Inflammatory macrophage (primary cell): ENCODE measurements around the gene TRAPPC4.
A peak's percentile ranks its signal among the peaks of the same experiment; 100 is the strongest.
"Not testable (repeated sequence)": the region's sequence is repeated elsewhere in the genome, so short reads cannot be mapped to it uniquely, and the experiment has no call there.

Source experiments
- DNase-seq, 2 donors: peaks; one replicate each; pipeline ENCODE4 v3.0.0-alpha.2; 2020 to 2022

The TRAPPC4 gene

DNA sequence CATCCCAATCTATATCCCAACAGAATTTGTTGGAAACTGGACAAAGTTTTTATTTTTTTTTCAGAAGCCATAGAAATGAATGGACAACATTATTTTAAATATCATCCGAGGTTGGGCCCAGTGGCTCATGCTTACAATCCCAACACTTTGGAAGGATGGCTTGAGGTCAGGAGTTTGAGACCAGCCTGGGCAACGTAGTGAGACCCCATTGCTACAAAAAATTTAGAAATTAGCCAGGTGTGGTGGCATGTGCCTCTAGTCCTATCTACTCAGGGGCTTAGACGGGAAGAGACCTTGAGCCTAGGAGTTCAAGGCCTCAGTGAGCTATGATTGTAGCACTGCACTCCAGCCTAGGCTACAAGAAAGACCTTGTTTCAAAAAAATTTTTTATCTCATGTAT, 16.2 kb downstream of the TRAPPC4 start:
- no peak for DNase-seq

DNA sequence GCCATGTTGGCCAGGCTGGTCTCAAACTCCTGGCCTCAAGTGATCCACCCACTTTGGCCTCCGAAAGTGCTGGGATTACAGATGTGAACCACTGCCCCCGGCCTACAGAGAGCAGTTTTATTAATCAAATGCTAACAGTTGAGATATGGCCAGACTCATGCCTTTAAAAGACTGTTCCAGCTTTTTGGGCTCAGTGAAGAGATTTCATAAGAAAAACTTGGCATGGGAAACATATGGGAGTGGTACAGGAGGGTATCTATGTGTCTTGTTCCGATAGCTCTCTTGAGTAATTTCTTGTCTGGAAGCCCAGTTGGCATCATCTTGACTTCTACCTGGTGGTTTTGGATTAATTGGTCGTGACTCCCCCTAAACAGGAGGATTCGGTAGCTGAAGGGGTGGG, 20.3 kb downstream of the TRAPPC4 start:
- DNase-seq, result no peak

DNA sequence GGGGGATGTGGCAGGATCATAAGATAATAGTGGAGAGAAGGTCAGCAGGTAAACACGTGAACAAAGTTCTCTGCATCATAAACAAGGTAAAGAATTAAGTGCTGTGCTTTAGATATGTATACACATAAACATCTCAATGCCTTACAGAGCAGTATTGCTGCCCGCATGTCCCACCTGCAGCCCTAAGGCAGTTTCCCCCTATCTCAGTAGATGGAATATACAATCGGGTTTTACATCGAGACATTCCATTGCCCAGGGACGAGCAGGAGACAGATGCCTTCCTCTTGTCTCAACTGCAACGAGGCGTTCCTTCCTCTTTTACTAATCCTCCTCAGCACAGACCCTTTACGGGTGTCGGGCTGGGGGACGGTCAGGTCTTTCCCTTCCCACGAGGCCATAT, 20.9 kb downstream of the TRAPPC4 start:
- DNase-seq, result not testable (repeated sequence)

DNA sequence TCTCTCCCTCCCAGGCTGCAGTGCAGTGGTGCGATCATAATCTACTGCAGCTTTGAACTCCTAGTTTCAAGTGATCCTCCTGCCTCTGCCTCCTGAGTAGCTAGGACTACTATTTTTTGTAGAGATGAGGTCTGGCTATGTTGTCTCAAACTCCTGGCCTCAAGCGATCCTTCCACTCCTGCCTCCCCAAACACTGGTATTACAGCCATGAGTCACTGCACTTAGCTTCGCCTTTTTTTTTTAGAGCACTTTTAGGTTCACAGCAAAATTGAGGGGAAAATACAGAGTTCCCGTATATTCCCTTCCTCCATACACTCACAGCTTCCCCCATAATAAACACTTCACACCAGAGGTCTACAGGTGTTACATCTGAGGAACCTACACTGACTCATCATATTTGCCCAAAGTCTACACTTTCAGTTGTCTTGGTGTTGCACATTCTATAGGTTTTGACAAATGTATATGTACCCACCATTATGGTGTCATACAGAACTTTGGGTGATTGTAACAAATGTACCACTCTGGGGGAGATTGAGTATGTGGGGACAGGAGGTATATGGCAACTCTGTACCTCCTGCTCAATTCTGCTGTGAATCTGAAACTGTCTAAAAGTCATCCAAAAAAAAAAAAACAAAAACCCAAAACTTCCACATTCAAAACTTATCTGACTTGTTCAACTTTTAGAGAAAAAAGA, 23.4 kb downstream of the TRAPPC4 start:
- DNase-seq, result peak; percentile 12 to 62

DNA sequence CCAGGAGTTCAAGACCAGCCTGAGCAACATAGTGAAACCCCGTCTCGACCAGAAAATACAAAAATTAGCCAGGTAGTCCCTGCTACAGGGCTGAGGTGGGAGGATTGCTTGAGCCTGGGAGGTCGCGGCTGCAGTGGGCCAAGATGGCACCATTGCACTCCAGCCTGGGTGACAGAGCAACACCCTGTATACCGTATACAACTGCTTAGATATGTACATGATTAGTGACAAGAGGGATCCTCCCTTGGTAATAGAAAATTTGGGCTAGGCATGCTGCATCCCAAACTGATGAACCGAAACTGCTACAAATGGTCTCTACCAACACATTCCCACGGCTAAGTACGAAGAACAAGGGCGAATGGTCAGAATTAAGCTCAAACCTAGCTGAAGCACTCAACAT, 24.4 kb downstream of the TRAPPC4 start:
- DNase-seq, result no peak

DNA sequence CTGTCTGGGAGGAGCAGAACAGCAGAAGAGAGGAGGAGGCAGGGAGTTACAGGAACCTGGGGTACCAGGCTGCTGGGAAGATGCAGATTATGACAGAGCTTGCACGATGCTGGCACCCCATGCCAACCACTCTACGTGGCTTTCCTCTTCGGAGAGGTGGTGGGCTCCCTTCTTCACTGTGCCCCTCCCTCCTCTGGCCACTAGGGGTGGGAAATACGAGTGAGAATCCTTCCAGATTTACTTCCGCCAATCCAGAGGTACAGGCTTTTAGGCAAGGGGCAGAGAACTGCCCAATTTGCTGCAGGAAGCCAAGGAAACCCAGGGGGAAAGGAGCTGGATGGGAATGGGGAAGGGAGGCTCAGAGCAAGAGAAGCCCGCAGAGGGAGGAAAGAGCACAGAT, 26.1 kb downstream of the TRAPPC4 start:
- DNase-seq, result no peak

DNA sequence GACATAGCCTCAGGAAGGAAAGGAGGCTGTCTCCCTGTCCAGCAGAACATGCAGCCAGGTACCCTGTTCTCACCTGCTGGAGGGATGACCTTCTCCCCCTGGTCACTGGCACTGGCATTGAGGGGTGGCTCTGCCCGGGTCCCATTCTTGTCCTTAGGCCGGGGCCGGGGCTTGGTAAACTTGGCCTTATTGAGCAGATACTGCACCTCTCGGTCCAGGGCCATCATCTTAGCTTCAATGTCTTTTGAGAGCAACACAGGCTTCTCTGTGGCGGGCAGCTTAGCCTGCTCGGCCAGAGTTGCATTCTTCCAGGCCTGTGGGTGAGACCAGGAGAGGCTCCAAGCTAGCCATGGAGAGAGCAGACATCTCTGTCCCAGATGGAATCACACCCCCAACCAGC, 27.9 kb downstream of the TRAPPC4 start:
- no peak for DNase-seq

DNA sequence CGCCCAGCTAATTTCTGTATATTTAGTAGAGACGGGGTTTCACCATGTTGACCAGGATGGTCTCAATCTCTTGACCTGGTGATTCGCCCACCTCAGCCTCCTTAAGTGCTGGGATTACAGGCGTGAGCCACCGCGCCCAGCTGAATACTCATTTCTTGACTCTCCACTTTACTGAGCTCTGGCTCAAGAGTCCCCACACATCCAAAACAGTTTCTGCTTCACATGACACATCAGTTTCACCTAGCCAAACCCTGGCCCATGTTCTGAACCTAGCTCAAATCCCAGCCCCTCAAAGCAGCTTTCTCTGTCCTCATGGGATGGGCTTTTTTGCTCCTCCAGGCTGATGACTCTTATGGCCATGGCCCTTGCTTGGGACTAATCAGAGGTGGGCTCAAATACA, 28.6 kb downstream of the TRAPPC4 start:
- no peak for DNase-seq

DNA sequence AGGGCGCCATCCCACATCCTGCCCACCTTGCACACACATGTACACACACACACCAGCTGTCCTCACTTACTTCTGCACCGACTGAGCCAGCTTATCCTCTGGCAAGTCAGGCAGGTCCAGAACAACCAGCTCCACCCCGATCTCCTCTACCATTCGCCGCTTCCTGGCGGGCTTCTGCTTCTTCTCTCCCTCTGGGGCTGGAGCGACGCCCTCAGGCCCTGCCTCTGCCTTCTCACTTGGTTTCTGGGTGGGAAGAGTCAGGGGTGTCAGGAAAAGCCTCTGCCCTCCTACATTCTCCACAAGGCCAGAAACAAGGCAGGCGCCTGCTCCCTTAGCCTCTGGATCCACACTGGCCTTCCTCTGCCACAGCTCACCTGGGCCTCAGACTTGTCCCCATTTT, 30.1 kb downstream of the TRAPPC4 start:
- DNase-seq, result no peak

DNA sequence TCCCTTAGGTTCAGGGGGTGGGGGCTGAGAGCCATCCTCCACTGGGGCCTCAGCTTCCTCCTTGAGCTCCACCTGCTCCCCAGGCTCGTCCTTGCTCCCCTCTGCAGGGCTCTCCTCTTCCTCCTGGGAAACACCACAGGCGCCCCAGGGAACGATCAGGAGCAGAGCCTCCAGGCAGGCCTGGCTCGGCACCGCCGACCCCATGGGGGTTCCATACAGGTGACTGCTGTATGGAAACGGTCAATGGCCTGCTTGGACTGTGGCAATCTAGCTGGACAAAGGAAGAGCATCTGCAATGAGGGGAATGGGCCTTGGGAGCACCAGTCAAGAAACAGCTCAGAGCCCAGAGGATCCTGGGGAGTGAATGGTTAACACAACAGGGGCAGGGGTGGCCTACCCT, 30.5 kb downstream of the TRAPPC4 start:
- DNase-seq, result no peak

DNA sequence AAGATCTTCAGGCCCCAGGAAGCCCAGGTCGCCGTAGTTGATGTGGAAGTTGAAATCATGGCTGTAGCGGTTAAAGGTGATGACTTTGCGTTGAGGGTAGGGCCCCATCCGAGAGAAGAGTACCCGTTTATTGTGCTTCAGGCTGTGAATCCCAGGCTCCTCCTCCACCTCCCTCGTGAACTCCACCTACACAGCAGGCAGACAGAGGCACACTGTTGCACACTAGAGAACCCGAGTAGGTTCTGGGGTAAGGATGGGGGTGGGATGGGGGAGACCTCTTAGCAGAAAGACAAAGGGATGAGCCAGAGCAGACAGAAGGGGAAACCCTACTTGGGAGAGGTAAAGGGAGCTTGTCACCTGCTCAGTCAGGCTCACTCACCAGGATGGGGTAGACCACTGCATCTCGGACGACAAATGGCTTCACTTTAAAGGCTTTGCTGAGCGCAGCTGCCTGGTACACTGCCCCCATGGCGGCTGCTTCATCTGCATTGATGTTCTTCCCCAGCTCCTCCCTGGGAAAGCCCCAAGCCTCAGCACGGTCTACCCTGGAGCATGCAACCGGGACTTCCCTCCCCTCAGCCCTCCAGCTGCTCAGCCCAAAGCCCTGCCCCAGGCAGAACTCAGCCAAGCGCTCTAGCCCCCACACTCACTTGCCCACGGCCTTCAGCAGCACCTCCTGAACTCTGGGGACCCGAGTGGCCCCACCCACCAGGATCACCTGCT, 33.0 kb downstream of the TRAPPC4 start:
- no peak for DNase-seq

DNA sequence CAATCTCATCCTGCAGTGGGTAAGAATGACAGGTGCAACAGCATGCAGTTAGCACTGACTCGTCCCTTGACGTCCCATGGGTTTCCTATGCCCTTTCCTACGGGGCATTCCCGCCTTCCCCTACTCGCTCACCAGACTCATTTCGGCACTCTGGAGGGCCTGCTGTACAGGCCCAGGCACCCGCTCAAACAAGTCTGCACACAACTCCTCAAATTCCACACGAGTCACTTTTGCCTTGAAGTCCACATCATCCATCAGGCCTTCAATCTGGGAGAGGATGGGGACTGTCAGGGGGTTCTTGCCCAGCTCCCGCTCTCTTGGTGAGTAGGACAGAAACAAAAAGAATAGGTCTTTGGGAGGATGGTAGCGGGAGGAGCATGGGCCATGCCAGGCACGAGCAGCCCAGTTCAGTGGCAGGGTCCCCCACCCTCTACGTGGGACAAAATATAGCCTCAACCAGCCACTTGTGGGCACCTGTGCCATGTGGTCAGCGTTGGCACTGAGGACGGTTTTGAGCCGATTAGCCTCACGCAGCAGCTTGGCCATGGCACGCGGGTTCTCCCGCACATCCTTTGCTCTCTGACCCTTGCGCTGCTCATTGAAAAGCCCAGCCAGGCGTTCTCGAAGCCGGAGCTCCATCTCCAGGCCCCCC, 33.7 kb downstream of the TRAPPC4 start:
- no peak for DNase-seq

DNA sequence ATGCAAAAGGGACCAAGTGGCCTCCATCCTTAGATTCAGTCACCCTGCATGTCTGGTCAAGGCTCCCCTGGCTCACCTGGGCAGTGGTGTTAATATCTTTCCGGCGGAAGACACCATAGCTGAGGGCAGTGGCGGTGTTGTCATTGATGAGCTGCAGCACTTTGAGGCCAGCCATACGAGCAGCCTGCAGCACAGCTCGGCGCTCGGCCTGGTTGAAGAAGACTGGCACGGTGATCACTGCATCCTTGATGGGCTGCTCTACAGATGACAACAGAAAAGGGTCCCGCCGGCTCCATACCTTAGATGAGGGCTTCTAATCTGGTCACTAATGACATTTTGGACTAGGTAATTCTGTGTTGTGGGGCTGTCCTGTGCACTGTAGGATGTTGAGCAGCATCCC, 35.9 kb downstream of the TRAPPC4 start:
- no peak for DNase-seq

DNA sequence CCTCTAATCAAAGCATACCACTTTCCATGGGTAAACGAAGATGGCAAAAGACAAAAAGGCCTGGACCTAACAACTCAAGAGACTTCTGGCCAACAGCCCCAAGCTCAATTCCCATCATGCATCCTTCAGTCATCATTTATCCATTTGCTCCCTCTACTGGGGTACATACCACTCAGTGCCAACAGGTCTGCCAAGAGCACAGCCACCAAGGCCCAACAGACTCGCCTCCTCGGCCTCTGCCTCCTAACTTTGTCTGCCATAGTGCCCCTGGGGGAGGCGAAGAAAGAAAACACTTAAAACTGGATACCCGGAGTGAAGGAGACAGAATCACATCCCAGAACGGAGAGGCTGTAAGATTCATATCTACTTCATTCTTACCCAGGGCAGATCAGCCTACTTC, 37.3 kb downstream of the TRAPPC4 start:
- DNase-seq, result peak; percentile 29 to 30

DNA sequence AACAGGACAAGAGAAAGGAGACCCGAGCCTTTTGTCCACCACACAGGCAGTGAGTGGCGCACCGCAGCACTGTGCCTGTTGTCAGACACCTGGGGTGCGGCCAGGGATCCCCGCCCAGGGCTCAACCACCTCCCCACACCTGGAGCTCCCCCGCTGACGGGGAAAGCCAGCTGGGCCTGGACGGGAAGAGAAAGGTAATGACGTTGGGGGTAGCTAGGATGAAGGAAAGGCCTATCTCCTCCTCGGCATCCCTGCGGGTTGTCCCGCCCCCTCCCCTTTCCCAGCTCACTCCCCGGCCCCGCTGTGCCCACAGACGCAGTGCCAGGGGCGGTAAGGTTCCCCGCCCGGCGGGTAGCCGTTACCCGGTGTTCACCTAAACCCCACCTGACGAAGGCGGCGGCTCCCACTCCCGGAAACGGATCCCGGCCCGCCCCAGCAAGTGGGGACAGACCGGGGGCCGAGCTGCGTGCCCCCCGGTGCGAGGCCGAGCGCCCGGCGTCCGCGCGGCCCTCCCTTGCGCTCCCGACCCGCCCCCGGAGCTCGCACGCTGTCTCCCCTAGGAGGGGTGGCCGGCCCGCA, 37.9 kb downstream of the TRAPPC4 start:
- no peak for DNase-seq

DNA sequence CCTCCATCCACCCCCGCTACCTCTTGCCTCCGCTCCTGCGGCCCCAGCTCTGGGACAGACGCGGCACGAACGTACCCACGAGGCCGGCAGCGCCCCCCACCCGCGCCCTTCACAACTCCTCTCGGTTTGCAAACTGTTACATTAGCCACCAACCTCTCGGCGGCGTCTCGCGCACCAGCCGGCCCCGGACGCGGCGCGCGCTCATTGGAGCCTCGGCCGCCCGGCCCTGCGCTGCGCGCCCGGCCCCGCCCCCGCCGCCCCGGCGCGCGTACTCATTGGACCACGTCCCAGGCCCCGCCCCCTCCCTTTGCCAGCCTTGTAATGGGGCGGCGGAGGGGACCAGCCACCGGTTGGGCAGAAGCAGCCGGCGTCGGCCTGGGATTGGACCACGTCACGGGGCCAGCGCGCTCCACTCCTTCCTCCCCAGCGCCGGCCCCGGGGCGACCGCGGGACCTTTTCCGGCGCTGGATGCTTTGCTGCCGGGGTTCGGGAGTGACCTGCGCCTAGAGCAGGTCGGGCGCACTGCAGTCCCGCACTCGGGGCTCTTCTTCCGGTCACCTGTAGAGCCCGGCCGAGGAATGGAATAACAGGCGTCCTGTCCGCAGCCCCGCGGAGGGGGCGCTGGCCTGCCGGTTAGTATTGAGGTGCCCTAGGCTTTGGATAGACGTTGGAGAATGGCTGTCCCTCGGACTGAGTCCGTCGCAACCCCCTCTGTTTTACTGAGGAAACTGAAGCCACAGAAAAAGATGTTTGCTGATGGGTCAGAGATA, 38.6 kb downstream of the TRAPPC4 start, which contains the start of gene HYOU1:
Gene HYOU1, minus strand, starts transcription at position 206 of the 770 bp plus-strand sequence. CDS start 1,045 bp downstream, outside the sequence.
- DNase-seq, result peak; percentile 97 to 99

DNA sequence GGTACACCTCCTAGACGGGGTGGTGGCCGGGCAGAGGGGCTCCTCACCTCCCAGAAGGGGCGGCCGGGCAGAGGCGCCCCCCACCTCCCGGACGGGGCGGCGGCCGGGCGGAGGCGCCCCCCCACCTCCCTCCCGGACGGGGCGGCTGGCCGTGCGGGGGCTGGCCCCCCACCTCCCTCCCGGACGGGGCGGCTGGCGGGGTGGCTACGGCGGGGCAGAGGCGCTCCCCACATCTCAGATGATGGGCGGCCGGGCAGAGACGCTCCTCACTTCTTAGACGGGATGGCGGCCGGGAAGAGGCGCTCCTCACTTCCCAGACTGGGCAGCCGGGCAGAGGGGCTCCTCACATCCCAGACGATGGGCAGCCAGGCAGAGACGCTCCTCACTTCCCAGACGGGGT, 40.6 kb downstream of the TRAPPC4 start:
- not testable (repeated sequence) for DNase-seq

DNA sequence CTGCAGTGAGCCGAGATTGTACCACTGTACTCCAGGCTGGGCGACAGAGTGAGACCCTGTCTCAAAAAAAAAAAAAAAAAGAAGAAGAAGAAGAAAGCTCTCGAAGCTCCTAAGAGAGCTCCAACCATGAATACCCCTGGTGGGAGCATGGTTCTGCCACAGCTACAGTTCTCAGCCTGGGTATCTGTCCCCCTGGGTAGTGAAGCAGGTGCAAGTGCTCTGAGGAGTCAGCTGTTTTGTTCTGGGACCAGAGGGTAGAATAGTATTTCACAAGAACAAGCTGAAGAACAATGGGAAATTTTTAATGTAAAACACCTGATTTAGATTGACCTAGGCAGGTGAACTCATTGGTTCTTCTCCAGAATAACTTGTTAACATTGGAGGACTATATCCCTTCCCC, 42.7 kb downstream of the TRAPPC4 start:
- DNase-seq, result no peak

DNA sequence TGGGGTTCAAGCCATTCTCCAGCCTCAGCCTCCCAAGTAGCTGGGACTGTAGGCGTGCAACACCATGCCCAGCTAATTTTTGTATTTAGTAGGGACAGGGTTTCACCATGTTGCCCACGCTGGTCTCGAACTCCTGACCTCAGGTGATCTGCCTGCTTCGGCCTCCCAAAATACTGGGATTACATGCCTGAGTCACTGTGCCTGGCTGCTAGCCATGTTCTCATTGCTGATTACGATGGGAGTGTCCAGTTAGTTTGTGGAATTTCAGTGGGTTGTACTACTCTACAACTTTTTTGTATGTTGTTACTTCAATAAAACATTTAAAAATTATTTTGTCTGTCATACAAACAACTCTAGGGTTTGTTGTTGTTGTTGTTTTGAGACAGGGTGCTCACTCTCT, 44.2 kb downstream of the TRAPPC4 start:
- no peak for DNase-seq

DNA sequence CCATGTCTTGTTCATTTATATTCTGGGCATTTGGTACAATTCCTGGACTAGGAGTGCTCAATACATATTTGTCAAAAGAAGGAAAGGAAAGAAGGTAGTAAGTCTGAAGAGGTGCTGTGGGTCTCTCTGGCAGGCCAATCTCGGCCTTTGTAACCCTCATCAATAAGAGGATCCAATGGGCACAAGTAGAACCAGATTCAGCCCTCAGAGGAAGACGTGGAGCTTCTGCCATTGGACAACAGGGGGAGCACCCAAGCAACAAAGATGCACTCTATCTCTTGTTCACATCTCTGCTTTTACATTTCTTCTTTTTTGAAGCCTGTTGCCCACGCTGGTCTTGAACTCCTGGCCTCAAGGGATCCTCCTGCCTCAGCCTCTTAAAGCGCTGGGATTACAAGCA, 46.8 kb downstream of the TRAPPC4 start:
- peak; percentile 48 to 53 for DNase-seq

DNA sequence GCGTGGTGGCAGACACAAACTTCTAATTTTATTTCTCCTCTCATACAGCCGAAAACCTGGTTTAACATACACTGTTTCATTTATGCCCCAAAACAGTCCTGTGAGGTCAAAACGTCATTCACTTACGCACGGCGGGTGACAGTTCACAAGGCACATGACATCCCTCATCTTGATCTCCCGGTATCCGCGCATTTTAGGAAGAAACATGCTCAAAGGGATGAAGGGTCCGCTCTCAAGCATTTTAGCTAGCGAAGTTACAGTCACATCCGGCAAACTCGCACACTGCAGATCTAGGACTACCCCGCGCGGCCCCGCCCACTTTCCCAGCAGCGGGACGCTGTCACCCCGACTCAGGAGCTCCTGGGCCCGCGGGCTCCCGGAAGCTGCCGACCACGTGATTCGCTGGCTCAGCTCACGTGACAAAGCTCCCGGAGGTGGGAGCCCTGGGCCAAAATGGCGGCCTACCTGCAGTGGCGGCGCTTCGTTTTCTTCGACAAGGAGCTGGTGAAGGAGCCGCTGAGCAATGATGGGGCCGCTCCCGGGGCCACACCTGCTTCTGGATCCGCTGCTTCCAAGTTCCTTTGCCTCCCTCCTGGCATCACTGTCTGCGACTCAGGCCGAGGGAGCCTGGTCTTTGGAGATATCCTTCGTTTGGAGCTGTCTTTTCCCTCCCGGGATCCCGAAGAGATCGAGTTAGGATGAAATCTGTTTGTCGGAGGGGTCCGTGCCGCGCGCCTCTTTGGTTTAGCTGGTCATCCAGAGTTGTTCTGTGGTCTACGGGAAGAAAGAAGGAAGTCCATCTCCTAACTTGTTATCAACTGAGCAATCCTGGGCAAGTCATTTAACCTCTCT, 49.0 kb downstream of the TRAPPC4 start, which contains the start of gene VPS11:
Gene VPS11, plus strand, starts transcription at position 448 of the 852 bp plus-strand sequence. Its CDS starts 6 bp downstream, at position 454.
- peak; percentile 94 to 97 for DNase-seq
